MM.1S (cell line): Measurements from ENCODE around the gene RIPOR1.

Experiments used
- EZH2 ChIP-seq: fragments of 300-600 bp; sonication (generic); optimal IDR thresholded peaks from 2 replicates; pipeline ENCODE3; 2017; ENCODE audit warnings: low read depth, mild to moderate bottlenecking, antibody characterized with exemption, low read length, mixed read lengths
- EZH2phosphoT487 ChIP-seq: fragments of 300-600 bp; sonication (generic); IDR thresholded peaks from 2 replicates; pipeline ENCODE4 v1.6.1; 2018; ENCODE audit warnings: antibody characterized with exemption, low read length
- TF ChIP-seq, protein P1 (sequence below): fragments of 300-600 bp; sonication (generic); IDR thresholded peaks from 2 replicates; pipeline ENCODE4 v1.5.1; 2016; ENCODE audit warnings: antibody characterized with exemption, low read length, mixed read lengths

DNA sequence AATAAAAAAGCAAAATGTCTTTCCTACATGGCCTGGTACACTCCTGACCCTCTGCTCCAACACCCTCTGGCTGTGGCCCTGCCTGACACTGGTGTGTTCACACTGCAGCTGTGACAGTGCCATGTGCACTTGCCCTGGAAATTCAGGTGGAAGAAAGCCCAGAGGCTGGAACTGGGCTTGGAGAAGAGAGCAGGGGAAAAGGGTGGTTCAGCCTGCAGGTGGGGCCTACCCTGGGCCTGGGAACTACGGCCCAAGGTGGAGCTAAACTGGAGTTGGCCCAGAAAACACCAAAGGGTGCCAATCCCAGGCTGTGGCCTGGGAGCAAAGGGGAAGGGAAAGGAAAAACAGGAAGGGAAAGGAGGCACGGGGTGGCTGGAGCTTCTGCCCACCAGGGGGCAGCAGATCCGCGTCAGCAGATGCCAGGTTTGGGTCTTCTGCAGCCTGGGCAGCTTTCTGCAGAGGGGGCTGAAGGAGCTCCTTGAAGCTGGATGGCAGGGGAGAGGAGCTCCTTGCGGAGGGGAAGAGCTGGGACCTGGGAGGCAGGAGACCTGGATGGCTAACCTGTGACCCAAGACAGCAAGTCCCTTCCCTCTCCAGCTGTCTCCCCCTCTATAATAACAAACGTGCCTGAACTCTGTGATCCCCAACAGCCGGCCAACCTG, 18.3 kb downstream of the RIPOR1 start:
- TF ChIP-seq, protein P1, sequence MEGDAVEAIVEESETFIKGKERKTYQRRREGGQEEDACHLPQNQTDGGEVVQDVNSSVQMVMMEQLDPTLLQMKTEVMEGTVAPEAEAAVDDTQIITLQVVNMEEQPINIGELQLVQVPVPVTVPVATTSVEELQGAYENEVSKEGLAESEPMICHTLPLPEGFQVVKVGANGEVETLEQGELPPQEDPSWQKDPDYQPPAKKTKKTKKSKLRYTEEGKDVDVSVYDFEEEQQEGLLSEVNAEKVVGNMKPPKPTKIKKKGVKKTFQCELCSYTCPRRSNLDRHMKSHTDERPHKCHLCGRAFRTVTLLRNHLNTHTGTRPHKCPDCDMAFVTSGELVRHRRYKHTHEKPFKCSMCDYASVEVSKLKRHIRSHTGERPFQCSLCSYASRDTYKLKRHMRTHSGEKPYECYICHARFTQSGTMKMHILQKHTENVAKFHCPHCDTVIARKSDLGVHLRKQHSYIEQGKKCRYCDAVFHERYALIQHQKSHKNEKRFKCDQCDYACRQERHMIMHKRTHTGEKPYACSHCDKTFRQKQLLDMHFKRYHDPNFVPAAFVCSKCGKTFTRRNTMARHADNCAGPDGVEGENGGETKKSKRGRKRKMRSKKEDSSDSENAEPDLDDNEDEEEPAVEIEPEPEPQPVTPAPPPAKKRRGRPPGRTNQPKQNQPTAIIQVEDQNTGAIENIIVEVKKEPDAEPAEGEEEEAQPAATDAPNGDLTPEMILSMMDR = peak; percentile 95
- TF ChIP-seq EZH2phosphoT487 (no peak), EZH2 (no peak)
